Endothelial cell of umbilical vein (primary cell): ENCODE measurements around the gene ZSWIM4. TPM values are rescaled to one million over a fixed set of nuclear protein-coding genes. Genes with fewer than 3 reads are reported as not detected.
A peak's percentile ranks its signal among the peaks of the same experiment; 100 is the strongest.

Experiments used
- BruUV-seq: library from RNA; stranded (reverse); fragments of 400-500 nt; replicated peaks from 2 replicates; lab custom pipeline; 2021; lab: Mats Ljungman, UMichigan
- CTCF ChIA-PET: fragments of 300-600, 350-600 bp; sonication (Branson Sonifier 250); formaldehyde crosslinking; loops from one replicate; lab custom pipeline; 2021; ENCODE audit warnings: antibody characterized with exemption, inconsistent platforms; lab: Charles Lee
- POLR2A ChIA-PET: fragments of 300-600, 350-600 bp; sonication (Branson Sonifier 250); formaldehyde crosslinking; loops from one replicate; lab custom pipeline; 2021; ENCODE audit warnings: antibody characterized with exemption, inconsistent platforms; lab: Charles Lee
- DNase-seq: peaks from one replicate; pipeline ENCODE4 v3.0.0-alpha.2; 2011; ENCODE audit warnings: low read depth, low spot score
- FAIRE-seq: peaks from 2 replicates; lab custom pipeline; 2011; peaks lifted over from hg19 to GRCh38; lab: Jason Lieb, UNC
- H2AFZ ChIP-seq: 2 replicates; pipeline ENCODE4 v1.6.0; 2012; ENCODE audit warnings: low read depth, low read length, control low read depth, inconsistent platforms
- H3K27ac ChIP-seq: 2 replicates; pipeline ENCODE4 v1.5.1; 2011; ENCODE audit warnings: low read depth, mild to moderate bottlenecking, control low read depth, low read length, moderate library complexity; ENCODE audit not compliant: insufficient read depth
- H3K27me3 ChIP-seq, 2 experiments: 2 replicates each; pipeline versions ENCODE4 v1.6.0 to v1.6.1; 2011; ENCODE audit warnings: low read length in 2 of 2, mixed read lengths in 1 of 2; ENCODE audit not compliant: control insufficient read depth in 2 of 2, insufficient read depth in 2 of 2
- H3K36me3 ChIP-seq, 2 experiments: 2 replicates in 1 of 2; 3 replicates in 1 of 2; pipeline ENCODE4 v1.5.1; 2011; ENCODE audit warnings: low read length in 2 of 2, mild to moderate bottlenecking in 1 of 2, moderate library complexity in 1 of 2; ENCODE audit not compliant: control insufficient read depth in 2 of 2, insufficient read depth in 2 of 2; ENCODE audit errors: extremely low read depth in 1 of 2
- H3K4me1 ChIP-seq: 3 replicates; pipeline ENCODE4 v1.5.1; 2011; ENCODE audit warnings: mild to moderate bottlenecking, low read length; ENCODE audit not compliant: control insufficient read depth, insufficient read depth; ENCODE audit errors: extremely low read depth
- H3K4me2 ChIP-seq: 2 replicates; pipeline ENCODE4 v1.6.1; 2011; ENCODE audit warnings: low read length, control low read depth, mixed read lengths; ENCODE audit not compliant: insufficient read depth
- H3K4me3 ChIP-seq, 3 experiments: fragments of 200-600 bp in 1 of 3; sonication (generic), shearing (Covaris generic) in 1 of 3; replicated peaks in 1 of 3; 2 replicates each; pipeline ENCODE4 v1.5.1; 2011 to 2016; ENCODE audit warnings: control low read depth in 3 of 3, low read length in 3 of 3, mild to moderate bottlenecking in 2 of 3, inconsistent platforms in 1 of 3, low read depth in 1 of 3, moderate library complexity in 1 of 3; ENCODE audit not compliant: insufficient read depth in 1 of 3
- H3K79me2 ChIP-seq: 2 replicates; pipeline ENCODE4 v1.6.0; 2012; ENCODE audit warnings: low read length, inconsistent platforms; ENCODE audit not compliant: control insufficient read depth, insufficient read depth
- H3K9ac ChIP-seq: replicated peaks from 2 replicates; pipeline ENCODE3; 2011; ENCODE audit warnings: low read length, control low read depth; ENCODE audit not compliant: insufficient read depth; ENCODE audit errors: extremely low read depth
- H3K9me1 ChIP-seq: replicated peaks from 3 replicates; pipeline ENCODE4 v1.6.0; 2011; ENCODE audit warnings: mild to moderate bottlenecking, low read length; ENCODE audit not compliant: control insufficient read depth, insufficient read depth; ENCODE audit errors: extremely low read depth
- H3K9me3 ChIP-seq: replicated peaks from 2 replicates; pipeline ENCODE4 v1.5.1; 2012; ENCODE audit warnings: low read length, inconsistent platforms; ENCODE audit not compliant: control insufficient read depth, insufficient read depth
- H4K20me1 ChIP-seq: replicated peaks from 2 replicates; pipeline ENCODE3; 2011; ENCODE audit warnings: mild to moderate bottlenecking, low read length; ENCODE audit not compliant: control insufficient read depth, insufficient read depth; ENCODE audit errors: extremely low read depth
- CTCF ChIP-seq, 2 donors: IDR thresholded peaks; 1 replicate in 1 of 2; 2 replicates in 1 of 2; pipeline ENCODE4 v1.5.1; 2011; ENCODE audit warnings: low read length in 2 of 2, mild to moderate bottlenecking in 2 of 2, moderate library complexity in 2 of 2, control low read depth in 1 of 2, inconsistent platforms in 1 of 2, low read depth in 1 of 2; ENCODE audit not compliant: insufficient read depth in 1 of 2; ENCODE audit errors: extremely low read depth in 1 of 2
- EZH2 ChIP-seq: IDR thresholded peaks from 2 replicates; pipeline ENCODE4 v1.6.1; 2012; ENCODE audit warnings: borderline replicate concordance, low read depth, mild to moderate bottlenecking, moderate library complexity, low read length, inconsistent platforms; ENCODE audit not compliant: severe bottlenecking
- FOS ChIP-seq: IDR thresholded peaks from 2 replicates; pipeline ENCODE4 v1.6.1; 2011; ENCODE audit warnings: mild to moderate bottlenecking, low read length, moderate library complexity, borderline replicate concordance; ENCODE audit not compliant: insufficient read depth
- JUN ChIP-seq: IDR thresholded peaks from 2 replicates; pipeline ENCODE4 v1.6.1; 2011; ENCODE audit warnings: borderline replicate concordance, low read depth; ENCODE audit not compliant: insufficient read length, insufficient read depth
- POLR2AphosphoS5 ChIP-seq: IDR thresholded peaks from 2 replicates; pipeline ENCODE4 v1.6.1; 2012; ENCODE audit warnings: low read depth, mild to moderate bottlenecking, control low read depth, low read length, moderate library complexity; ENCODE audit not compliant: insufficient read depth
- dilution Hi-C: fragments of 300-500 bp; cut with MboI; formaldehyde crosslinking; loops from one replicate; pipeline ENCODE4 v1.15.0; 2019; ENCODE audit warnings: low sequenced_read_pairs; ENCODE audit not compliant: extremely low pct_ligation_motif_present
- intact Hi-C: fragments of 100-400 bp; cut with micrococcal nuclease; formaldehyde crosslinking; loops from one replicate; pipeline ENCODE4 v1.10.0; 2022
- polyA plus RNA-seq, 4 experiments: library from polyadenylated mRNA; depleted of rRNA in 3 of 4; stranded (reverse) in 3 of 4; unstranded in 1 of 4; fragments of >200 nt; gene quantifications; 2 replicates each; pipeline versions ENCODE4 v1.2.1 to v1.2.3, GENCODE V29; 2011 to 2012; ENCODE audit warnings: missing spikeins in 1 of 4
- total RNA-seq: library from RNA; stranded (reverse); gene quantifications from 2 replicates; pipeline ENCODE4 v1.2.3, GENCODE V29; 2021

Gene ZSWIM4
- total and polyA plus RNA-seq, 2 donors (not counting 3 experiments of a cell fraction or from before 2014, with no cell fraction given), result 12.7 to 26.6 TPM

GRCh38 chr19:13804830-13805683, 9.8 kb downstream of the ZSWIM4 start:
- no peak overlapping the region for H3K9ac ChIP-seq
- ChIA-PET POLR2A (no interaction called here), CTCF (interaction anchor here (0.7 to 2.0 kb wide), 3 partner anchors 9 to 57 kb away, joined by 3 to 7 read pairs (median 5); partner anchors contain the start of gene ZSWIM4)
- H3K27me3 ChIP-seq, result no peaks in the 10 kb centered on the region
- FAIRE-seq (no peak), DNase-seq (no peak)
- no peak overlapping the region for H3K4me2 ChIP-seq
- TF ChIP-seq CTCF (IDR thresholded peaks at IDR 0.05; ENCODE audit: extremely low read depth in 1 of 2, insufficient read depth in 1 of 2, low read depth in 1 of 2, low read length in 2 of 2) (peak in 1 of 2 donors; percentile 35), POLR2AphosphoS5 (no peak), JUN (no peak), FOS (no peak), EZH2 (no peak)
- H2AFZ ChIP-seq, result no peak overlapping the region
- H3K9me1 ChIP-seq, result no peaks in the 10 kb centered on the region
- BruUV-seq, result no TSS peak
- H3K4me3 ChIP-seq, result no peak overlapping the region
- H3K27ac ChIP-seq, result no peak overlapping the region
- no peaks in the 10 kb centered on the region for H3K9me3 ChIP-seq
- peaks cover 5 to 46% of the 10 kb centered on the region in 2 experiments for H3K36me3 ChIP-seq
- intact Hi-C loops (no loop called here), dilution Hi-C loops (no loop called here)
- no peaks in the 10 kb centered on the region for H3K4me1 ChIP-seq
- H3K79me2 ChIP-seq, result no peaks in the 10 kb centered on the region
- no peaks in the 10 kb centered on the region for H4K20me1 ChIP-seq
